ENCODE measurements around the gene PXDC1.

The PXDC1 gene

GRCh38 chr6:3797231-3798054, 45.9 kb upstream of the PXDC1 start:
- TF ChIP-seq SIN3A (IDR thresholded peaks at IDR 0.05; ENCODE audit: borderline replicate concordance, insufficient read depth, low read length) (no peak), TAF1 (IDR thresholded peaks at IDR 0.05; ENCODE audit: borderline replicate concordance, insufficient read depth, low read length) (no peak)

- TF ChIP-seq SIN3A (IDR thresholded peaks at IDR 0.05; ENCODE audit: borderline replicate concordance, insufficient read depth, low read length) (no peak), FOXP2 (optimal IDR thresholded peaks at IDR 0.05; ENCODE audit: borderline replicate concordance, extremely low read depth, extremely low read length, insufficient read depth) (no peak)
Observed at GRCh38 chr6:3796719-3797041, 45.2 kb upstream of the PXDC1 start.

- TF ChIP-seq REST (IDR thresholded peaks at IDR 0.05; ENCODE audit: insufficient read depth in 1 of 2, low read depth in 2 of 2, low read length in 2 of 2) (no peak), SIN3A (IDR thresholded peaks at IDR 0.05; ENCODE audit: borderline replicate concordance, insufficient read depth, low read length) (no peak), POLR2AphosphoS5 (IDR thresholded peaks at IDR 0.05; ENCODE audit: low read depth, low read length) (no peak), TAF1 (IDR thresholded peaks at IDR 0.05; ENCODE audit: borderline replicate concordance, insufficient read depth, low read length) (no peak), FOXP2 (optimal IDR thresholded peaks at IDR 0.05; ENCODE audit: borderline replicate concordance, extremely low read depth, extremely low read length, insufficient read depth) (no peak)
Observed at GRCh38 chr6:3795836-3796718, 44.6 kb upstream of the PXDC1 start.

- TF ChIP-seq TAF1 (IDR thresholded peaks at IDR 0.05; ENCODE audit: borderline replicate concordance, insufficient read depth, low read length) (no peak), POLR2AphosphoS5 (IDR thresholded peaks at IDR 0.05; ENCODE audit: low read depth, low read length) (no peak), REST (IDR thresholded peaks at IDR 0.05; ENCODE audit: insufficient read depth in 1 of 2, low read depth in 2 of 2, low read length in 2 of 2) (no peak), FOXP2 (optimal IDR thresholded peaks at IDR 0.05; ENCODE audit: borderline replicate concordance, extremely low read depth, extremely low read length, insufficient read depth) (no peak), SIN3A (IDR thresholded peaks at IDR 0.05; ENCODE audit: borderline replicate concordance, insufficient read depth, low read length) (no peak)
Observed at GRCh38 chr6:3794092-3794491, 42.6 kb upstream of the PXDC1 start.

GRCh38 chr6:3793545-3793944, 42.0 kb upstream of the PXDC1 start:
- TF ChIP-seq POLR2AphosphoS5 (IDR thresholded peaks at IDR 0.05; ENCODE audit: low read depth, low read length) = no peak
- TF ChIP-seq FOXP2 (optimal IDR thresholded peaks at IDR 0.05; ENCODE audit: borderline replicate concordance, extremely low read depth, extremely low read length, insufficient read depth) = no peak
- no peak for TF ChIP-seq REST (IDR thresholded peaks at IDR 0.05; ENCODE audit: insufficient read depth in 1 of 2, low read depth in 2 of 2, low read length in 2 of 2)
- TF ChIP-seq TAF1 (IDR thresholded peaks at IDR 0.05; ENCODE audit: borderline replicate concordance, insufficient read depth, low read length) = no peak
- TF ChIP-seq SIN3A (IDR thresholded peaks at IDR 0.05; ENCODE audit: borderline replicate concordance, insufficient read depth, low read length) = no peak

Measured in PFSK-1 (cell line).